ENCODE data around the gene LIPI.

LIPI gene

GRCh38 chr21:14210738-14211137 lies at the start of gene LIPI:
Gene LIPI (minus strand): TSS chr21:14210955. CDS start chr21:14210845, 110 bp downstream.
- TF ChIP-seq, protein P1, sequence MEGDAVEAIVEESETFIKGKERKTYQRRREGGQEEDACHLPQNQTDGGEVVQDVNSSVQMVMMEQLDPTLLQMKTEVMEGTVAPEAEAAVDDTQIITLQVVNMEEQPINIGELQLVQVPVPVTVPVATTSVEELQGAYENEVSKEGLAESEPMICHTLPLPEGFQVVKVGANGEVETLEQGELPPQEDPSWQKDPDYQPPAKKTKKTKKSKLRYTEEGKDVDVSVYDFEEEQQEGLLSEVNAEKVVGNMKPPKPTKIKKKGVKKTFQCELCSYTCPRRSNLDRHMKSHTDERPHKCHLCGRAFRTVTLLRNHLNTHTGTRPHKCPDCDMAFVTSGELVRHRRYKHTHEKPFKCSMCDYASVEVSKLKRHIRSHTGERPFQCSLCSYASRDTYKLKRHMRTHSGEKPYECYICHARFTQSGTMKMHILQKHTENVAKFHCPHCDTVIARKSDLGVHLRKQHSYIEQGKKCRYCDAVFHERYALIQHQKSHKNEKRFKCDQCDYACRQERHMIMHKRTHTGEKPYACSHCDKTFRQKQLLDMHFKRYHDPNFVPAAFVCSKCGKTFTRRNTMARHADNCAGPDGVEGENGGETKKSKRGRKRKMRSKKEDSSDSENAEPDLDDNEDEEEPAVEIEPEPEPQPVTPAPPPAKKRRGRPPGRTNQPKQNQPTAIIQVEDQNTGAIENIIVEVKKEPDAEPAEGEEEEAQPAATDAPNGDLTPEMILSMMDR (IDR thresholded peaks at IDR 0.05): no peak

DNA sequence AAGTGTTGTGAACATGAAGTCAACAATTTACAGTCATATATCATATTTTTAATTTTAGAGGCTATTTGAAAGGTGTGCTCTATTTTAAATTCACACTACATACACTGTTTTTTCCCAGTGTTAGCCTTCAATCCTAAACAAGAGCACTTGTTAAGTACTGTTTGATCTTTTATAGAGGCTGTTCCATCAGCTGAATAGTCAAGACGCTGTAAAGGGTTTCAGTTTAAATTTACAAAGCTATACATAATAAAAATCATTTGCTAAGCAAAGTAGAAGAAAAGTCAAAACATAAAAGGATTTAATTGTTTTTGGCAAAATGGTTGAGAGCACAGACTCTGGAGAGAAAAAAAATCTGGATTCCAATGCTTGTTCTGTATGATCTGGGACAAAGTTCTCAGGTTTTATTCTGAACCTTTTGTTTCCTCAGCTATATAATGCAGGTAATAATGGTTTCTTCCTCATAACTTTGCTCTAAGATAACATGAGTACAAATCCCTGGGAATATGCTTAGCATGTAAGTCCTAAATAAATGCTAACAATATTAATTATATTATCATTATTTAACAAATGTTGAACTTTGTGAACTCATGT lies 49.5 kb upstream of the LIPI start:
- TF ChIP-seq, protein P1 (IDR thresholded peaks at IDR 0.05): no peak

DNA sequence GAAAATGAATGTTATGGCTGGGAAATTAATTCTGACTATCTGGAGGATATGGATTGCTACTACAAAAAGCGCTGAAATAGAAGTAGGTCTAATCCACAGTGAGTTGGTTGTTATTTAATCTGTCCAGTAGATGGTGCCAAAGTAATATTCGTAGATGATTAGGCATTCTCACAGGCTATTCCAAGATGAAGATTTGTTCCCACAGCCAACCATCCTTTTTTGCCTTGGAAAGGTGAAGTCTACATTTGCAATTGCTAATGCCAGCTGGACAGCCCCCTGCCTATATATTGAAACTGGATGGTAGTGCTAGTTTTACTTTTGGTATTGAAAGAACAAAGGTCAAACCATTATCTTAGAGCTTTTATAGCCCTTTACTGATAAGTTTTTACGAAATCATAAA lies 49.0 kb upstream of the LIPI start:
- TF ChIP-seq, protein P1 (IDR thresholded peaks at IDR 0.05): peak; percentile 58; the same call in 1 of the 2 replicates

DNA sequence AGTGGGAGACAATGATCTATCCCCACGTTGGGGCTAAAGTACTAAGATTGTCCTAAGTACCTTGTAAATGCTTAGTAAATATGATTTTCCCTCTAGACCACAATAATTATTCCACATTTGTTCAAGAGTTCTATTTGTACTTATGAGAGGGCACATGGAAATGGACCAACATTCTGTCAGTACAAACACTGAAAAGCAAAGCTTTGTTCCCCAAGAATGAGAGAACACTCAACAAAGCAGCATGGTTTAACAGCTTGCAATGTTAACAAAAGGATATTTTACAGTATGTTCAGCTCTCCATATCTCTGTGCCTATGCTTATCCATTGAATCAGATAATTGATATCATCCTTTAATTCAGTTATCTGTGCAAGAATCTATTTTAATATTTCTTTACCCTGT lies 40.6 kb upstream of the LIPI start:
- TF ChIP-seq, protein P1 (IDR thresholded peaks at IDR 0.05): no peak

- TF ChIP-seq, protein P1 (IDR thresholded peaks at IDR 0.05): no peak
Observed at GRCh38 chr21:14245711-14246110, 35.0 kb upstream of the LIPI start.

DNA sequence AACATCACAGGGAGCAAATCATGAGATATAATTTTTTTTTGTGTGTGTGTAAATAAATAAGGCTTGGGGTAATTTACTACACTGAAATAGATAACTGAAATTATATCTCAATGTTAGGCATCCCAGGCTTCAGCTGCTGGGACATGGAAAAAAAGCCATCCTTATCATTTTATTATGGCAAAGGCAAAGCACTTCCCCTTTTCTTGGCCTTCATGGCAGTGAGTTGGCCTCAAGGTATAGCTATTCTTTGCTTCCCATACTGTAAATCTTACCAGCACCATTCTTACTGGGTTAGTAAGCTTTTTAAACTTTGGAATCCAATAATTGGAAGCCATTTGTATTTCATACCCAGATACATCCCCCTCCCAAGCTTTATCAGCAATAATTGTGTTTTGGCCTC lies 34.2 kb upstream of the LIPI start:
- TF ChIP-seq, protein P1 (IDR thresholded peaks at IDR 0.05): no peak

- TF ChIP-seq, protein P1 (IDR thresholded peaks at IDR 0.05): no peak
Observed at GRCh38 chr21:14243874-14244273, 33.1 kb upstream of the LIPI start.

- TF ChIP-seq, protein P1 (IDR thresholded peaks at IDR 0.05): no peak
Observed at GRCh38 chr21:14243461-14243860, 32.7 kb upstream of the LIPI start.
